B cell (primary cell): Measurements from ENCODE around the gene VWA5A. TPM values are rescaled to one million over a fixed set of nuclear protein-coding genes. Genes with fewer than 3 reads are reported as not detected.

ENCODE experiments used
- ATAC-seq: fragments of 200-7000 bp; cut with Tn5 transposase; one replicate; pipeline ENCODE4 v1.10.0; 2021; ENCODE audit warnings: low read depth, mild to moderate bottlenecking, moderate number of reproducible peaks, moderate library complexity
- CTCF ChIA-PET: fragments of 350-600 bp; sonication (Branson Sonifier 250); formaldehyde crosslinking; loops from one replicate; lab custom pipeline; 2021; ENCODE audit warnings: antibody characterized with exemption, inconsistent platforms; lab: Charles Lee
- POLR2A ChIA-PET: fragments of 350-600 bp; sonication (Branson Sonifier 250); formaldehyde crosslinking; loops from one replicate; lab custom pipeline; 2021; ENCODE audit warnings: antibody characterized with exemption; lab: Charles Lee
- DNase-seq: peaks from one replicate; pipeline ENCODE4 v3.0.0; 2013
- H2AFZ ChIP-seq: 2 replicates; pipeline ENCODE4 v1.6.1; 2012; ENCODE audit warnings: mild to moderate bottlenecking, low read depth, low read length; ENCODE audit not compliant: insufficient read depth, poor library complexity, severe bottlenecking
- H3K27ac ChIP-seq, 2 donors: 1 replicate in 1 of 2; 2 replicates in 1 of 2; pipeline ENCODE4 v1.5.1; 2012 to 2013; ENCODE audit warnings: low read length in 2 of 2, mild to moderate bottlenecking in 2 of 2, moderate library complexity in 1 of 2
- H3K27me3 ChIP-seq, 4 experiments: fragments of 200-600 bp in 1 of 4; sonication (generic) in 1 of 4; replicated peaks in 1 of 4; 1 replicate in 2 of 4; 2 replicates in 2 of 4; pipeline versions ENCODE4 v1.6.1 to v1.7.0; 2013 to 2016; ENCODE audit warnings: low read length in 3 of 4, mild to moderate bottlenecking in 2 of 4, mixed read lengths in 1 of 4, moderate library complexity in 1 of 4; ENCODE audit not compliant: insufficient read depth in 4 of 4, control insufficient read depth in 3 of 4; ENCODE audit errors: control extremely low read depth in 1 of 4
- H3K36me3 ChIP-seq, 2 experiments: replicated peaks in 1 of 2; 1 replicate in 1 of 2; 2 replicates in 1 of 2; pipeline versions ENCODE4 v1.6.1 to v1.7.1; 2013; ENCODE audit warnings: low read length in 1 of 2; ENCODE audit not compliant: insufficient read depth in 2 of 2, control insufficient read depth in 1 of 2; ENCODE audit errors: control extremely low read depth in 1 of 2, extremely low read depth in 1 of 2
- H3K4me1 ChIP-seq, 2 donors: fragments of 200-600 bp in 1 of 2; sonication (generic) in 1 of 2; 1 replicate in 1 of 2; 2 replicates in 1 of 2; pipeline versions ENCODE4 v1.5.1 to v1.6.1; 2013 to 2017; ENCODE audit warnings: low read length in 2 of 2; ENCODE audit not compliant: control insufficient read depth in 2 of 2, insufficient read depth in 2 of 2
- H3K4me2 ChIP-seq: replicated peaks from 2 replicates; pipeline ENCODE3; 2012; ENCODE audit warnings: mild to moderate bottlenecking, low read depth, low read length; ENCODE audit not compliant: poor library complexity, severe bottlenecking
- H3K4me3 ChIP-seq, 5 experiments: fragments of 200-600 bp in 1 of 5; sonication (generic) in 1 of 5; 1 replicate in 3 of 5; 2 replicates in 2 of 5; pipeline versions ENCODE4 v1.5.1 to v1.7.0; 2011 to 2016; ENCODE audit warnings: low read length in 4 of 5, mild to moderate bottlenecking in 4 of 5, low read depth in 2 of 5, control low read depth in 1 of 5, moderate library complexity in 1 of 5; ENCODE audit not compliant: insufficient read depth in 1 of 5; ENCODE audit errors: control extremely low read depth in 1 of 5, extremely low read depth in 1 of 5
- H3K79me2 ChIP-seq: fragments of 200-600 bp; sonication (generic); one replicate; pipeline ENCODE4 v1.6.0; 2016; ENCODE audit warnings: low read length; ENCODE audit not compliant: control insufficient read depth, insufficient read depth
- H3K9ac ChIP-seq: fragments of 200-600 bp; sonication (generic); 2 replicates; pipeline ENCODE4 v1.6.1; 2017; ENCODE audit warnings: mild to moderate bottlenecking, low read length, moderate library complexity
- H3K9me3 ChIP-seq, 3 donors: one replicate each; pipeline versions ENCODE4 v1.6.1 to v1.7.1; 2013; ENCODE audit warnings: low read length in 2 of 3; ENCODE audit not compliant: control insufficient read depth in 2 of 3, insufficient read depth in 1 of 3; ENCODE audit errors: control extremely low read depth in 1 of 3
- H4K20me1 ChIP-seq: 2 replicates; pipeline ENCODE4 v1.6.0; 2012; ENCODE audit warnings: mild to moderate bottlenecking, low read length; ENCODE audit not compliant: insufficient read depth, control insufficient read depth, poor library complexity, severe bottlenecking
- H3K27ac Mint-ChIP-seq: one replicate; pipeline ENCODE4 v1.8.0; 2021; ENCODE audit warnings: mixed read lengths
- H3K27me3 Mint-ChIP-seq: one replicate; pipeline ENCODE4 v1.8.0; 2021; ENCODE audit warnings: mixed read lengths
- H3K4me1 Mint-ChIP-seq: one replicate; pipeline ENCODE4 v1.8.0; 2021; ENCODE audit warnings: mixed read lengths
- H3K4me3 Mint-ChIP-seq: one replicate; pipeline ENCODE4 v1.8.0; 2021; ENCODE audit warnings: mixed read lengths
- H3K9me3 Mint-ChIP-seq: one replicate; pipeline ENCODE4 v1.8.0; 2022; ENCODE audit warnings: mixed read lengths; ENCODE audit not compliant: insufficient read depth
- EZH2 ChIP-seq: IDR thresholded peaks from 2 replicates; pipeline ENCODE4 v1.6.1; 2012; ENCODE audit warnings: borderline replicate concordance, low read depth, mild to moderate bottlenecking, moderate library complexity, low read length; ENCODE audit not compliant: insufficient read depth, poor library complexity, severe bottlenecking
- WGBS: methylation state at CpG from one replicate; pipeline ENCODE4 v1.1.5; 2013; ENCODE audit warnings: missing lambda C conversion rate; ENCODE audit not compliant: insufficient coverage; 5-methylcytosine and 5-hydroxymethylcytosine counted together
- intact Hi-C: fragments of 100-400 bp; cut with micrococcal nuclease; formaldehyde crosslinking; loops from one replicate; pipeline ENCODE4 v1.10.0; 2022
- polyA plus RNA-seq: library from polyadenylated mRNA; depleted of rRNA; stranded (reverse); fragments of >200 nt; gene quantifications from 2 replicates; pipeline ENCODE4 v1.2.3, GENCODE V29; 2012
- total RNA-seq, 2 donors: library from RNA; stranded (reverse); fragments of 120-200 nt in 1 of 2; gene quantifications; 1 replicate in 1 of 2; 2 replicates in 1 of 2; pipeline versions ENCODE4 v1.2.3 to v1.2.4, GENCODE V29; 2013 to 2022
- TF ChIP-seq, protein P1 (sequence below): fragments of 200-600 bp; IDR thresholded peaks from one replicate; pipeline ENCODE4 v1.8.0; 2022; ENCODE audit warnings: antibody characterized with exemption, mild to moderate bottlenecking

VWA5A gene
- total and polyA plus RNA-seq, 2 donors (not counting 1 experiment from before 2014, with no cell fraction given): 4.9 to 6.3 TPM

GRCh38 chr11:124194293-124195188, 79.3 kb downstream of the VWA5A start:
- no peak for ATAC-seq
- H3K27me3 Mint-ChIP-seq: peaks cover 3% of the 10 kb centered on the region
- DNase-seq: no peak
- no peak overlapping the region for H3K4me3 Mint-ChIP-seq
- no peaks in the 10 kb centered on the region for H3K9me3 Mint-ChIP-seq
- Histone ChIP-seq H3K4me3 (no peak overlapping the region), H3K27ac (no peak overlapping the region), H3K79me2 (no peaks in the 10 kb centered on the region), H2AFZ (no peak overlapping the region), H3K4me2 (no peak overlapping the region), H3K9me3 (peaks cover 0 to 1% (median 0%) of the 10 kb centered on the region in 3 donors), H3K9ac (no peak overlapping the region), H3K27me3 (no peaks in the 10 kb centered on the region), H3K36me3 (no peaks in the 10 kb centered on the region), H3K4me1 (peaks cover 0 to 3% of the 10 kb centered on the region in 2 donors), H4K20me1 (no peaks in the 10 kb centered on the region)
- POLR2A ChIA-PET: no interaction called here
- CTCF ChIA-PET: no interaction called here
- WGBS: 100% methylated on average over 1 of the region's 6 CpGs
- H3K27ac Mint-ChIP-seq: no peak overlapping the region
- intact Hi-C loops: loop anchor here (5.0 kb wide), 1 partner anchor 122 kb away; no protein-coding TSS in a partner anchor
- TF ChIP-seq EZH2: no peak
- TF ChIP-seq, protein P1, sequence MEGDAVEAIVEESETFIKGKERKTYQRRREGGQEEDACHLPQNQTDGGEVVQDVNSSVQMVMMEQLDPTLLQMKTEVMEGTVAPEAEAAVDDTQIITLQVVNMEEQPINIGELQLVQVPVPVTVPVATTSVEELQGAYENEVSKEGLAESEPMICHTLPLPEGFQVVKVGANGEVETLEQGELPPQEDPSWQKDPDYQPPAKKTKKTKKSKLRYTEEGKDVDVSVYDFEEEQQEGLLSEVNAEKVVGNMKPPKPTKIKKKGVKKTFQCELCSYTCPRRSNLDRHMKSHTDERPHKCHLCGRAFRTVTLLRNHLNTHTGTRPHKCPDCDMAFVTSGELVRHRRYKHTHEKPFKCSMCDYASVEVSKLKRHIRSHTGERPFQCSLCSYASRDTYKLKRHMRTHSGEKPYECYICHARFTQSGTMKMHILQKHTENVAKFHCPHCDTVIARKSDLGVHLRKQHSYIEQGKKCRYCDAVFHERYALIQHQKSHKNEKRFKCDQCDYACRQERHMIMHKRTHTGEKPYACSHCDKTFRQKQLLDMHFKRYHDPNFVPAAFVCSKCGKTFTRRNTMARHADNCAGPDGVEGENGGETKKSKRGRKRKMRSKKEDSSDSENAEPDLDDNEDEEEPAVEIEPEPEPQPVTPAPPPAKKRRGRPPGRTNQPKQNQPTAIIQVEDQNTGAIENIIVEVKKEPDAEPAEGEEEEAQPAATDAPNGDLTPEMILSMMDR: no peak
- peaks cover 6% of the 10 kb centered on the region for H3K4me1 Mint-ChIP-seq

DNA sequence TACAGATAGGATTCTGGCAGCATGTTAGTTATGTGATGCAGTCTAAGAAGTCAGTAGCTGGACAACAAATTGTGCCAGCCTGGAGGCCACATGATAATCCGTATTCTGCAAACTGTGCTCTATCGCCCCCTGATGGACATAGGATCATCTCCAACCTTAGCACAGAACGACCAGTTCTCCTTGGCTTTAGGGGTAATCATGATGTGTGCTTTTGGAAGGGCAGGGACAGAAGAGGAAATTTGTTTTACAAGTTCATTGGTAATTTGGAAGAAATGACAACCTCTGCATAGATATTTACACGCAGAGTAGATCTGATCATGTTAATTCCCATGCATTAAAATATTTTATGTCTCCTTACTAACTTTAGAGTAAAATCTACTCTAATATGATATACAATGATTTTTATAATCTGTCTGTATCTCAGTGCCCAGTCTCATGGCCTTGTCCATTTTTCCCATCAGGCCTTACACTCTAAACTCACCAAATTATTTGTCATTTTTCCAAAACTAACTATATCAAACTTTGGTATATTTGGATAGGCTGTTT, 80.0 kb downstream of the VWA5A start:
- no peaks in the 10 kb centered on the region for H3K9me3 Mint-ChIP-seq
- TF ChIP-seq EZH2: no peak
- TF ChIP-seq, protein P1: peak; percentile 55

More for the DNA sequence above, 80.0 kb downstream of the VWA5A start:
- Histone ChIP-seq H3K9me3 (peaks cover 0 to 1% (median 0%) of the 10 kb centered on the region in 3 donors), H3K4me3 (no peak overlapping the region), H3K79me2 (no peaks in the 10 kb centered on the region), H4K20me1 (no peaks in the 10 kb centered on the region), H3K36me3 (no peaks in the 10 kb centered on the region), H3K4me1 (peaks cover 0 to 3% of the 10 kb centered on the region in 2 donors), H3K27ac (no peak overlapping the region), H2AFZ (no peak overlapping the region), H3K9ac (no peak overlapping the region), H3K27me3 (no peaks in the 10 kb centered on the region), H3K4me2 (no peak overlapping the region)
- ATAC-seq: no peak
- H3K4me1 Mint-ChIP-seq: peaks cover 6% of the 10 kb centered on the region
- no CpG with 5 or more reads among the region's 4 CpGs for WGBS
- no peak overlapping the region for H3K27ac Mint-ChIP-seq
- H3K4me3 Mint-ChIP-seq: no peak overlapping the region
- ChIA-PET POLR2A (no interaction called here), CTCF (no interaction called here)
- DNase-seq: peak; percentile 51
- intact Hi-C loops: loop anchor here (5.0 kb wide), 1 partner anchor 123 kb away; no protein-coding TSS in a partner anchor
- peaks cover 3% of the 10 kb centered on the region for H3K27me3 Mint-ChIP-seq
